ENCODE measurements around the gene HK3.

GRCh38 chr5:176877793-176878331, 21.3 kb downstream of the HK3 start:
- TF ChIP-seq CTCF (IDR thresholded peaks at IDR 0.05) (no peak), NFE2L2 (conservative IDR thresholded peaks at IDR 0.05; ENCODE audit: low read length) (no peak), MYC (IDR thresholded peaks at IDR 0.05; ENCODE audit: borderline replicate concordance, low read length) (no peak), POLR2A (IDR thresholded peaks at IDR 0.05; ENCODE audit: low read length) (no peak)
